ENCODE data around the gene CDCA7L.
"Not testable (repeated sequence)": the region's sequence is repeated elsewhere in the genome, so short reads cannot be mapped to it uniquely, and the experiment has no call there.

Gene CDCA7L

DNA sequence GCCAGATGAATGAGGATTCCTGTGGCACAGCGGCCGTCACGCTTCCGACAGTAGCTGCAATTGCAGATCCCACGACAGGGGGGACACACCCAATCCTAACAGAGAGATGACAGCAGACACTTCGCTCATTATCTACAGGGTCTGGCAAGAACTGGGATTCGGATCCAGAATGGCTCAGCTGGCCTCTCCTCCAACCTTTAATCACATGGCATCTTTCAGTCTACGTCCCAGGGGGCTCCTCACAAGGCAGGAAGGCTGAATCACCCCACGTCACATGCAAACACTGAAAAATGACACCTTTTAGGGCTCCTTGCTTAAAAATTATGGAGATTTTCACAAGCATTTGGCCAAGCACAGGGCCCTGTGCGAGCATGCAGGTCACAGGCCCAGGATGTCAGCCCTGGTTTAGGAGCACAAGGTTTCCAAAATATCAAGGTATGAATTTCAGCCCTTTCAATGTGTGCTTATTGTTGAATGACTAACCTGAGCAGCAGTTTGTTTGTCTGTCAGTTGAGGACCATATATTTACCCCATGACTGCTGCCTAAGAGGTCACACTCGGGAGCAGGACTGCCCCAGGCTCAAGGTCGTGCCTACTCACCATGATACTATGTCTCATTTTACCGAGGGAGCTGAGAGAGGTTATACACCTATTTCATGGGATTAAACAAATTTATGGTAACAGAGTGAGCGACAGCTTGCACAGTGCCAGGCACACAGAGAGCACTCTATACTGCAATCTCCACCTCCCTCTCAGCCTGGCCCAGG lies 42.5 kb downstream of the CDCA7L start:
- no peak for DNase-seq

DNA sequence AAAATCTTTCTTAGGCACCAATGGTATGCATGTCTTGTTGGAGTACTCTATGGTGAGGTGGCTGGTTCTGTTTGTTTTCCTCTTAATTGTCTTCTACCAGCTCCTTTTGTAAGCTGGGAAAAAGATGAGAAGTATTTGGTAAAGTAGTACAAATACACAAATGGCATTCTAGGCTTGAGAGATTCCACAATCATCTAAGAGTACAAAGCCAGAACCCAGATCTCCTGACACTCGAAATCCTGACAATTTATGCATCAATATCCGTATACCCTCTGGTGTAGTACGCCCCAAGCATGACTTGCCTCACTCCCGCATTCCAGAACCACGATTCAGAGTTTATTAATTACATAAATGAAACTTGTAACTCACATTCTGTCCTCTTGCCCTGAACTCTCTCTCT lies 43.5 kb downstream of the CDCA7L start:
- no peak for DNase-seq

DNA sequence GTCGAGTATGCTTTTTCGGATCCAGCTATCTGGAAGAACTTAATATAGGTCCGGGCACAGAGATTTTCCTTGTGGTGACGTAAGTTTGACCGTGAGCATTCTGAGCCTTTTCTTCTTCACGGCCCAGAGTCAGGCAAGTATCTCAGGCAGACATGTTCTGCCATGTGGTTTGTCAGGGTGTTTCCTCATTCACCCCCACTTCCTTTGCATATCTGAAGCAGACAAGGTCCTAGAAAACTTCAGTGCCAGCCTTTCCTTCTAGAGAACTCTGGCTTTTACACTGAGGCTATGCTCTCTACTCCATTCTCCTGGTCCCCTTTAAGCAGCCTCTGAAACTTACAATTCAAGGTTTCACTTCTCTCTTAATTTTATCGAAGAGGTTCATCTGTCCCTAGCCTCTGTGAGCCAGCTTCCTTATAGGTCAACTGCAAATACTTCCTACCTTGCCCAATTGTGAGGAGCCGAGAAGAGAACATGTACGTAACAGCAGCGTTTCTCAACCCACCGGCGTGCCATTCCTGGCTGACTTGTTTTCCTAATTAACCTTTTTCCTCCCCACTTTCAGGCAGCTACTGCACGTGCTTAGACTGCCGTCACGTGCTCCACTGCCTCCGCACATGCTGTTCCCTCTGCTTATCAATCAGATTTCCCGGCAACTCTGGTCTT lies 47.3 kb downstream of the CDCA7L start:
- DNase-seq, result no peak

DNA sequence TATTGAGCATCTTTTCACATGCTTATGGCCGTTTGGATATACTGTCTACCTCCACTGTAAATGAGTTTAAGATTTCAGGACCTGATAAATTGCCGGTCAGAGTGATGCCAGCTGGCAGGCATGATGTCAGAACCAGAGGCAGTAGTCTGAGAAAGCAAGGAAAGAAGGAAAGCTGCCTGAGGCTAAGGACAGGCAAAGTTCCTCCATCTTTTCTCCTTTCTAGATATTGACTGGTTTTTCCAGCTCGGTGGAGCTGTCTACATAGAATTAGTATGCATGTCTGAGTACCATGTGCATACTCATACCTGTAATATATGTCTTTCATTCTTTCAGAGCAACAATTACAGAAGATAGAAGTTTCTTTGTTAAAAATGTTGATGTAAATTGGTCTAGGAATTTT lies 52.3 kb downstream of the CDCA7L start:
- no peak for DNase-seq

DNA sequence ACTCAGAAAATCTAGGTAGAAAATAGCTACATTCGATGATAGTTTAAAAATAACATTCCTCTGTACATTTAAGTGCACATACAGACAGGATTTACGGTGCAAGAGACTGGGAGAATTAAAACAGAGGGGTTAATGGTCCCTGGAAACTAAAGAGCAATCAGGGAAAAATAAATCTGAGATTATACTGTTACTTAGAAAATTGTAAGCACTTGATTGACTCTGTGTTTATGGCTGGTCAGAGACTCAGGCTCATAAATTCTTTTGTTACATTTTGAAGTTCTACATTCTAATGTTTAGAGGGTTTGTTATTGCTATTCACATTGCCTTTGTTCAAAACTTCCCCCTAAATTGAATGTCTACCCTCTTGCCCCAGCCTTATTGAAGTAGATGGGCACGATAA lies 54.4 kb downstream of the CDCA7L start:
- no peak for DNase-seq

DNA sequence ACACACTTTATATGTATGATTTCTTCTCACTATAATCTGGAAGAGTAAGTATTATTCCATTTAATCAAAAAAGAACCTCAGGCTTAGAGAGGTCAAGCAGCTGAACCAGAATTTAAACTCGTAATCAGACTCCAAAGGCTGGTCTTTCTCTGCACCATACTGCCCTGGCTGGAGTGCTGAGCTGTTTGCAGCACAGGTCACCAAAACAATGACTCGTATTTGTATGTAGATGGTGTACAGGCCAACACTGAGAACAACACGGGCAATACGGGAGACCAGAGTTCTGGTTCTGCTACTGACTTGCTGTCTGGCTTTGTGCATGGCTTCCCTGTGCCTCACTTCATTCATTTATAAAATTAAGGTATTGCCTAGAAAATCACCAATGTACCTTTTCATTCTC lies 57.9 kb downstream of the CDCA7L start:
- no peak for DNase-seq

DNA sequence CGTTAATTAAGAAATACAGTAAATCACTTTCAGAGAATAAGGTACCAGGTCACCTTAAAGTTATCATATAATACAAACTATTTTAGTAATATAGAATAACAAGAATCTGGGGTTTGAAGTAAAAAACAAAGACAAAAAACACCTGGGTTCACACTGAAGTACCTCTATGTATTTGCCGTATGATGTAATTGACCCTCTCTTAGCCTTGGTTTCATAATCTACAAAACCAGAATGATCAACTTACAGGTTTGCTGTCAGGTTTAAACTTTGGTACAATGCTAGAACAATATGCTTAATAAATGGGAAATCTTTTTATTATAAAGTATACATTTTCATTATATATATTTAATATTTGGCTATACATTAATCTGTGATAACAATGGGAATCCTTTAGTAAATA lies 58.3 kb downstream of the CDCA7L start:
- no peak for DNase-seq

DNA sequence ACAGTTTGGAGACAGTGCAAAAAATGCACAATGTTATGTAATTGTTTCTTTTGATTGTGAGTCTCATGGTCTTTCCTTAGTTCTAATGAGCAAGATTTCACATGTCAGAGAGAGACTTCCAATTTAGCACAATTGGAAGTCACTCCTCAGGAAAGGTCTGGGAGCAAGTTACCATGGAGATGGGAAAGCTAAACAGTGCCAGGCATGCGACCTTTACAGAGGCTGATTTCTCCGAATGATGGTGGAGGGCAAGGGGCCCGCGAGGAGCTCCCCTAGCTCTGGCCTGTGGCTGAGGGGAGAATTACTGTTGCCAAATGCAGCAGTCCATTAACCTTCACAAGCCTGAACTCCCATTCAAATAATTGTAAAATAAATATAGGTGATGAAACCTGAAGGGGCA lies 59.3 kb downstream of the CDCA7L start:
- DNase-seq, result no peak

DNA sequence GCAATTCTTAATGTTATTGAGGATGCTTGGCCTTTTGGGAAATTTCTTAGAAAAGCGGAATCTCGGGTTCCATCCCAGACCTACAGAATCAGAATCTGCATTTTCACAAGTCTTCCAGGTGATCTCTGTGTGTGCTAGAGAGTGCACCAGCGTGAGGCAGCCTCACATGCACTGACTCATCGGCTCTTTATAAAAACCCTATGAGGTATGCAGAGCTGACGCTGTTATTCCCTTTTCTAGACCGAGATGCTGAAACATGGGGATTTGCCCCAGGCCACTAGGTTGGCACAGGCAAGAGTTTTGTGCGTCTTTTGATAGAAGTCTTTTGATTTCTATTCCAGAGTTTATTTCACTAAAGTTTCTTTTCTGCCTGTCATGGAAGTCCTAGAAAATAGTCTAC lies 61.2 kb downstream of the CDCA7L start:
- no peak for DNase-seq

DNA sequence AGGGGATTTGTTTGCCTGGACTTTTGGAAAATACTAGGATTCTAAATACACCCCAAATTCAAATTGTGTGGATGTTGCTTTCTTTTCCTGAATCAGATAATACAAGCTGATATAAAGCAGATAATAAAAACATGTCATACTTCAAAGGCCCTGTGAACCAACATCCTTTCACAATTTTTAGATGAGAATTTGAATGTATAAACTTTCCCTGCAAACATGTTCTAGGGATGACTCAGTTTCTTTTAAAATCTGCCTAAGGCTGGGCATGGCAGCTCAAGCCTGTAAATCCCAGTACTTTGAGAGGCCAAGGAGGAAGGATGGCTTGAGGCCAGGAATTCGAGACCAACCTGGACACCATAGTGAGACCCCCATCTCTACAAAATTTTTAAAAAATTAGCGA lies 62.2 kb downstream of the CDCA7L start:
- not testable (repeated sequence) for DNase-seq

DNA sequence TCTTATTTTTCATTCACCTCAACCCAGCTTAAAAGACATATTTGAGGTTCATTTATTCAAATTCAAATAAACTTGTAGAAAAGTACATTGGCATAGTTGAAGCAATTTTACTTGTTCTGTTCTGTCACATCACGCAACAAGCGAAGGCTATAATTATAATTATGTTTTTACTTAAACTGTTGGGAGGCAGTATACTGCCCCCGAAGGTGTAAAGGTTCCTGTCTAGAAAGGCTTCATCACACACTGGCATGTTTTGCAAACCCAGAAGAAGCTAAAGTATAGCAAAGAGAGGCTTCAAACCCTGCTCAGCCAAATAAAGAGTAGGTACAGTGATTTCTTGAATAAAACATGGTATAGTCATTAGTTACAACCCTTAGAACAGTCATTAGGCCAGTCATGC lies 62.6 kb downstream of the CDCA7L start:
- DNase-seq, result no peak

DNA sequence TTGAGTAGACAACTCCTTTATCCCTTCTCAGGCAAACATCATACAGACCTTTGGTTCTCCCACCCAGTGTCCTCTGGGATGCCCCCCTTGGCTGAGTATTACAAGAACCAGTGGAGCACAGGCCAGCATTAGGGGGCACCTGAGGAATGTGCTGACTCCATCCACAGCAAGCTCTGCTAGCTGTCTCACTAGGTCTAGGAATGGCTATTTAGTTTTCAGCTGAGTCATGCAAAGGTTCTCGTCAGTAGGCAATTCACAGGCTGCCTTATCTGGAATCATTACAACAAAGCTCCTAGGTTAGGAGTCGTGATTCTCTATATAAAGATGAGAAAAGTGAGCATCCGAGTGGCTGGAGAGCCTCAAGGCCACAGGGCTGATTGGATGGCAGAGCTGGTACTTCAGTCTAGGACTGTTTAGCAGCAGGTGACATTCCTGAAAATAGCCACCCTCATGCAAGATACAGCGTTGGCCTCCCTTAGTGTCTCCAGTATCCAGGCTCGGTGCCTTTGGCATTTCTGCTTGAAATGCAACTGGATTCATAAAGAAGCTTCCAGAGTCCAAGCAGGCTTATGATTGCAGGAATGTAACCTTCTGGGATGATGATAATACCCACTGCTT lies 75.8 kb downstream of the CDCA7L start:
- no peak for DNase-seq

DNA sequence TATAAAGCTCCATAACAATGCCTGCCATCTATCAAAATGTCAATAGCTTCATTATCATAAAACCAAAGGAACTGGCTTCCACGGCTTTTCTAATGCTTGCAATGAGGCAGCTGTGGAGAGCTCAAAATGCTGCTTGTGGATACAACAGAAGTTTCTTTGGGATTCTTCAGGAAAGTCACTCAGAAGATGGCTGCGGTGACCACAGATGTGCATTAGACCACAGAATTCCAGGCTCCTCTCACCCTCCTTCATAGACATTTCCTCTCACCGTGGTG lies 77.2 kb downstream of the CDCA7L start:
- no peak for DNase-seq

DNA sequence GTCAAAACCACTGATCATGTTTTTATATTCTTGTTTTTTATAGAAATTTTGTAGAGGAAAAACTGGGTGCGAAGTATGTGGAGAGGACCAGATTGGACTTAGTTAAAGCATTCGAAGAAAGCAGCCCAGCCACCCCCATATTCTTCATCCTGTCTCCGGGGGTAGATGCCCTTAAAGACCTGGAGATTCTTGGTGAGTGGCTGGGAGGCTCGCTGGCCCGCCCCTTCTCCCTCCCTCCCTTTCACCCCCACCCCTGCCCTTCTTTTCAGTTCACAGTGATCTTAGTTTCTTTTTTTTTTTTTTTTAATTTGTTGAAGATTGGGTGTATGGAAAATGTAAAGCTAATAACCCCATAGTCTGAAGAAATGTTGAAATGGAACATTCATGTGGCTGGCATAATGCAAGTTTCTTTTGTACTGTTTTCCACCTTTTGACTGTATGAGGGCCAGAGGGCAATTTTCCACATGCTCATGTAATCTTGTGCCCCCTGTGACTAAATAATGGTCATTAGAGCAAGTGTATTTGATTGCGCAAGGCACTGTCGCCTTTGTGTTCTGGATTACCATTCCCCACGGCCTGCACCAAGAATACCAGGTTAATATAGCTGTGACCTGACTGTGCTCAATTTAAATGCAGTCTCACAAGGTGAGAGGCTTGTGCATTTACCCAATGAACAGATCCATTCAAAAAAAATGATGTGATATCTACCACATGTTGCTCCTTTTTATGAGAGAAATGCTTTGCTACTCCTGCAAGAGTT lies 77.7 kb downstream of the CDCA7L start:
- no peak for DNase-seq

DNA sequence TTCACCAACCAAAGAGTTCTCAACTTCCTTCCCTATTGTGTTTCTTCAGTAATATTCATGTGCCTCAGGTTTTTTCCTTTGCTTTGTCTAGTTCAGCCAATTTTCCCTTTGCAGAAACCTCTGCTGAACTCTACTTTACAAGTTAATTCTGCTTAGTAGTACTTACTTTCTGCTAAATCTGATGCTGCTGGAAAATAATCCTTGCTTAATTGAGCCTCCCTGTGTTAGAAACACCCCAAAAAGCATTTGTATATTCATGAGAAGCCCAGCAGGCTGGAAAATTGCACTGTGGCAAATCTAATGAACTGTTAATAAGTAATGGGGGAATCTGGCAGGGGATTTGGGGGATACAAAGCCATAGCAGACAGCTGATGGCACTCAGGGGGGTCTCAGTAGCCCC lies 78.5 kb downstream of the CDCA7L start:
- DNase-seq, result no peak

DNA sequence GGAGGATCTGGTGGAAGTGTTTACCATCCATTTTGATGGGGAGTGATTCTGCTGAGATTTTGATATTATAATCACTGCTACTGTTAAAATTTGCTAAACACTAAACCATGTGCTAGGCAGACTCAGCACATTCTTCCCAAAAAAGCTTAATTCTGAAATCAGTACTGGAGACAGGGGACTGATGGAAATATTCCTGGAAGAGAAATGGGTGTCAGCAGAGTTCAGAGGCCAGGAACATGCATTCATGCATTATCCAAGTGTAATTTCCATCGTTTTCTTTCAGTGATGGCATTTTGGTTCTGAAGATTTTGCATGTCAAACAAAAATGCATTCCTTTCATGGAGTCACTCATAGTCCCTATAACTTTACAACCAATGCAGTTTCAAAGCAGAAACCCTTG lies 79.0 kb downstream of the CDCA7L start:
- no peak for DNase-seq

DNA sequence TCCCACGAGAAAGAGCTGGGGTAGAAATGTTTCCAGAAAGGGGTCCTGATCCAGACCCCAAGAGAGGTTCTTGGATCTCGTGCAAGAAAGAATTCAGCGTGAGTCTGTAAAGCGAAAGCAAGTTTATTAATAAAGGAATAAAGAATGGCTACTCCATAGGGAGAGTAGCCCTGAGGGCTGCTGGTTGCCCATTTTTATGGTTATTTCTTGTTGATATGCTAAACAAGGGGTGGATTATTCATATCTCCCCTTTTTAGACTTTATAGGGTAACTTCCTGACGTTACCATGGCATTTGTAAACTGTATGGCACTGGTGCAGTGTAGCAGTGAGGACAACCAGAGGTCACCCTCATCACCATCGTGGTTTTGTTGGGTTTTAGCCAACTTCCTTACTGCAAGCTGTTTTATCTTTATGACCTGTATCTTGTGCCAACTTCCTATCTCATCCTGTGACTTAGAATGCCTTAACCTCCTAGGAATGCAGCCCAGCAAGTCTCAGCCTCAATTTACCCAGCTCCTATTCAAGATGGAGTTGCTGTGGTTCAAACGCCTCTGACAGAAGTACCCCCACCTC lies 80.0 kb downstream of the CDCA7L start:
- not testable (repeated sequence) for DNase-seq

DNA sequence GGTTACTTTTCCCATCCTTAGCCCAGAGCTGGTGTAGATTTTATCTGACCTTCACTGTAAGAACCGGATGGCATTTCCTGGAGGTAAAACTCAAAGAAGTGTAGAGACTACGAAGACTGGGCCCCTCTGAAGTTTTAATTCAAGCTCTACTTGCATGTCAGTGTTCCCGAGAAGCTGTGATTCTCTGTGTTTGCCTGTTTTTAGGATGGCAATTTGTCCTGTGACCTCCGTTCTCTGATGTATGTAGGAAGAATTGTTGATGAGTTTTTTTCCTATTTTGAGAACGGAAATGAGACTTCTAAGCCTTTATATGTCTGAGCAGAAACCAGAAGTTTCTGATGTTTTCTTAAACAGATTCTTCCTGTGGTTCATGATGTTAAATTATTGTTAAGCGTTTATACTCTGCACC lies 94.1 kb downstream of the CDCA7L start:
- no peak for DNase-seq
